GM19372 (cell line): Measurements from ENCODE around the gene CORO7.

Source experiments
- ATAC-seq: cut with Tn5 transposase; IDR thresholded peaks from one replicate; pipeline ENCODE4 v1.9.1; 2021; ENCODE audit warnings: mild to moderate bottlenecking, low read depth, moderate library complexity; ENCODE audit not compliant: unreplicated experiment

CORO7 gene

GRCh38 chr16:4373356-4373908, 43.0 kb downstream of the CORO7 start:
- no peak for ATAC-seq

- ATAC-seq = no peak
Observed at GRCh38 chr16:4372578-4373355, 43.6 kb downstream of the CORO7 start.

DNA sequence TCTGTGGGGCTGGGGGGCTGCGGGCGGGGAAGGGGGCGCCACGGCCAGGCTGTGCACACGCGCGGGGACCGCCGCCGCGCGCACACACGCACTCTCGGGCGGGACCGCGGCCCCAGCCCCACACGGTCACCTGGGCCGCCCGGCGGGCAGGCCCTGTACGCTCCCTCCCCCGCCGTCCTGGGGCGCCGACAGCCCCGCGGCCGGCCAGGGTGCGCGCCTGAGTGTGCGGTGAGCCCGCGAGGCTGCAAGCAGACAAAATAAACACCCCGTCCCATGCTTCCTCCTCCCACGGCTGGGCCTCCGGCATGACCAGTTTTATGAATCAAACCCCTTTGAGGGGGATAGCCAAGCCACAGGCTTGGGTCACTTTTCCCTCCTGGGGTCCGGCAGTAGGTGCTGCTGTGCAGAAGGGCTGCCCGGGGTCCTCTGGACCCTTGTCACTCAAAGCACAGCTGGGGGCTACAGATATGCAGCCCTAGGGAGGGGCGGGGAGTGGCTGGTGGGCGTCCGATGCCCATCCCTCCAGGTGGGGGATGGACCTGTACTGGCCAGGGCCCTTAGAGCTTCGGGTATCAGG, 44.3 kb downstream of the CORO7 start:
- no peak for ATAC-seq

- no peak for ATAC-seq
Observed at GRCh38 chr16:4371357-4372000, 44.9 kb downstream of the CORO7 start, which contains the start of gene VASN. Gene VASN, plus strand, starts transcription at chr16:4371848. Its CDS starts 9,030 bp downstream, at chr16:4380878.

- no peak for ATAC-seq
Observed at GRCh38 chr16:4370570-4371356, 45.6 kb downstream of the CORO7 start.

- ATAC-seq = no peak
Observed at GRCh38 chr16:4370151-4370550, 46.2 kb downstream of the CORO7 start.

GRCh38 chr16:4369007-4369733, 47.2 kb downstream of the CORO7 start:
- ATAC-seq = no peak

DNA sequence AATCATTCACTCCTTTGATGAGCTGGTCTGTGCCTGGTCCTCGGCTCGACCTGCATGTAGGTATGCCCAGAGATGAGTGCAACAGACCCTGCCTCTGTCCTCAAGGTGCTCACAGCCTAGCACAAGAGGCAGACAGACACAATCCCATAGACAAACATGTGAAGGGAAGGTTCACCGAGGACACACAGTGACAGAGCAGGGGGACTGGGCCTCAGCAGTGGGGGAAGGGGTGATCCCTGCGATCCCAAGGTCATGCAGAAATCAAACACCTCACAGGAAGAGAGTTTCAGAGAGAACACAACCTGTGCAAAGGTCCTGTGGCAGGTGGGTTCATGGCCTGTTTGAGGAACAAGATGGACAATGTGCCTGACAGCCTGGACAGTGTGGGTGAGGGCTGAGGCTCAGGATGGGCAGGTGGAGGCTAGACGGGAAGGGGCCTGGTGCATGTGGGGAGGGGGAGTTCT, 49.0 kb downstream of the CORO7 start:
- ATAC-seq = no peak

DNA sequence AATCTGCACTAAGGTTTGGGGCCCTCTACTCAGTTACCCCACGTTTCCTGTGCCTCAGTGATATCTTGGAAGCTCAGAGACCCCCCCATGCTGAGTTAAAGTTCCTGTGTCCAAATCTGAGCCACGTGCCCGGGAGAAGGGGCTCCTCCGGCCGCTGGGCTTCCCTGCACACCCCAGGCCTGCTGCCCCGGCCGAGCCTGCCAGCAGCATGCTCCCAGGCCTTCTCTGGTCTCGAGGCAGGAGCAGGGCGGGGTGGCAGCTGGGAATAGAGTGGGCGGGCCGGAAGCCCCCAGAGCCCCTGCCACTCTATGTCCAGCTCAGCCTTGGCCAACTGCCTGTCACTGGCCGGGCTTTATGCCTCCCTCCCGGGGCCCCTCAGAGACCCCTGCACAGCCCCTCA, 50.4 kb downstream of the CORO7 start:
- ATAC-seq = no peak

DNA sequence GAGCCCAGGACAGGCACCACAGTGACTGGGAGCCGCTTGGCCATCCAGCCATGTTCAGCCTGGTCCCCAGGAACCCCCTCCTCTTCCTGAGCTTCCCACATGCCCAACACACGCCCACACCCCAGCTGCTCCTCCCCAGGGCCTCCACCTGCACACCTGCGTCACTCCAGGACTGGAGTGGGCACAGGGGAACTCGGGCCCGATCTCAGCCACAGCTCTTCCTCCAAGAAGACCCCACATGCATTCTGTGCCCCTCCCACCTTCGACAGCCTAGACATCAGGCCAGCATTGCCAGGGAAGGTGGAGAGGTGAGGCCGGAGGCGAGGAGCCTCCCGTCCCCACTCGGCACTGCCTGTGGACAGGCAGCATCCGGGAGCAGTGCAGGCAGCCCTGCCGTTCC, 50.8 kb downstream of the CORO7 start:
- no peak for ATAC-seq

DNA sequence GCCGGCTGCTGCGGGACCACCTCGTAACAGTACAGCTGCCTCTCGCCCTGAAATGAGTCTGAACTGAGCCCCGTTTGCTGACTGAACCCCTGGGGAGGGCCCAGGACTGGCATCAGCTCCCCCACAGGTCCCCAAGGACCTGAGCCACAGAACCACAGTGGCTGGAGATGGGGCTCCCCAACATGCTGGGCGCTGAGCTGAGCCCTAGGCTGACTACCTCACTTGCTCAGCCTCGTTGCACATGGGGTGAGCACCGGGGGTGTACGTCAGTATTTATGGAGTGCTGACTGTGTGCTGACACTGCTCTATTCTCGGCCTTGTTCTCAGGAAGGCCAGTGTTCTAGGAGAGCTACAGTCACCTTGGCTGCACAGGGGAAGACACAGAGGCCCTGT, 51.4 kb downstream of the CORO7 start:
- ATAC-seq = no peak

- ATAC-seq = no peak
Observed at GRCh38 chr16:4364196-4365013, 52.0 kb downstream of the CORO7 start.

- no peak for ATAC-seq
Observed at GRCh38 chr16:4362476-4363135, 53.8 kb downstream of the CORO7 start.

- no peak for ATAC-seq
Observed at GRCh38 chr16:4361944-4362311, 54.5 kb downstream of the CORO7 start.

GRCh38 chr16:4361033-4361943, 55.1 kb downstream of the CORO7 start:
- ATAC-seq = no peak

- no peak for ATAC-seq
Observed at GRCh38 chr16:4360538-4361021, 55.8 kb downstream of the CORO7 start.

DNA sequence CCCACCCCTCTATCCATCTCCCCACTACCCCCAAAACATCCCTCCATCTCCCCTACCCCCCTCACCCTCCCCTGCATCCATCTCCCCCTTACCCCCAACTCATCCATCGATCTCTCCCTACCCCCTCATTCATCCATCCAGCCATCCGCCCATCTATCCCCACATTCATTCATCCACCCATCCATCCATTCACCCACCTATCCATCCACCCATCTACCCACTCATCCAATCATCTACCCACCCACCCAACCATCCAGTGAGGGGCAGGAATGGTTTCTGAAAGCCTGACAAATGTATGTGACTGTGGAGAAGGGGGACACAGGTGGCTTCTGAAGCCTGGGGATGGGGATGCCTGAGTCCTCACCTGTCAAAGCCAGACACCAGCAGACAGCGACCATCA, 56.5 kb downstream of the CORO7 start:
- no peak for ATAC-seq
